ENCODE measurements around the gene ZFP92. TPM values are rescaled to one million over a fixed set of nuclear protein-coding genes. Genes with fewer than 3 reads are reported as not detected.

The ZFP92 gene
- total and polyA plus RNA-seq, 2 donors (not counting 3 experiments of a cell fraction or from before 2014, with no cell fraction given) = 0.36 to 1.2 TPM

DNA sequence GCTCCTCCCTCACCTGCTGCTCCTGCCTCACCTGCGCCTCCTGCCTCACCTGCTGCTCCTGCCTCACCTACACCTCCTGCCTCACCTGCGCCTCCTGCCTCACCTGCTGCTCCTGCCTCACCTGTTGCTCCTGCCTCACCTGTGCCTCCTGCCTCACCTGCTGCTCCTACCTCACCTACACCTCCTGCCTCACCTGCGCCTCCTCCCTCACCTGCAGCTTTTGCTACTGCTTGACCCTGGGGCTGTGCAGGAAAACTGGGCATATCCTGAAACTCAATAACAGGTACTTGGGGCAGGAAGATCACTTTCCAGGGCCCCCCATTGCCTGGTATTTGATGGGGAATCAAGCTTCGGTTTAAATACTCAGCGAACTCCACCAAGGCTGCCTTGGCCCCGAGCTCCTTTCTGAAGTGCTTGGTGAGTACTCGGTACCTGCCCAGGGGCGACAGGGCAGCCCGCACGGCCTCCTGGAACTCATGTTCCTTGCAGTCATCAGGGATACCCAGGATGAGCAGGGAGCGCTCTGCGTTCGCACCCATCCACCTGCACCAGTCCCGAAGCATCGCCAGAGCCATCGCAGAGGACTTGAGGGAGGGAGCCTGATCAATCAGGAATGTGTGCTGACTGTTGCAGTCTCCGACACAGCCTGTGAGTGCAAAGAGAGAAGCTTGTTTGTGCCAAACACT lies 12.9 kb upstream of the ZFP92 start:
- H3K4me2 ChIP-seq (ENCODE audit: insufficient read depth, low read length) = no peak overlapping the region
- H3K27ac ChIP-seq (ENCODE audit: insufficient read depth, low read depth, low read length) = no peak overlapping the region
- TF ChIP-seq JUN (IDR thresholded peaks at IDR 0.05; ENCODE audit: borderline replicate concordance, insufficient read depth, insufficient read length, low read depth) = no peak
- TF ChIP-seq, protein P1, sequence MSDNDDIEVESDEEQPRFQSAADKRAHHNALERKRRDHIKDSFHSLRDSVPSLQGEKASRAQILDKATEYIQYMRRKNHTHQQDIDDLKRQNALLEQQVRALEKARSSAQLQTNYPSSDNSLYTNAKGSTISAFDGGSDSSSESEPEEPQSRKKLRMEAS (IDR thresholded peaks at IDR 0.05; ENCODE audit: insufficient read depth, insufficient read length) = no peak
- TF ChIP-seq MYC (IDR thresholded peaks at IDR 0.05; ENCODE audit: low read depth, low read length) = no peak
- TF ChIP-seq, protein P2, sequence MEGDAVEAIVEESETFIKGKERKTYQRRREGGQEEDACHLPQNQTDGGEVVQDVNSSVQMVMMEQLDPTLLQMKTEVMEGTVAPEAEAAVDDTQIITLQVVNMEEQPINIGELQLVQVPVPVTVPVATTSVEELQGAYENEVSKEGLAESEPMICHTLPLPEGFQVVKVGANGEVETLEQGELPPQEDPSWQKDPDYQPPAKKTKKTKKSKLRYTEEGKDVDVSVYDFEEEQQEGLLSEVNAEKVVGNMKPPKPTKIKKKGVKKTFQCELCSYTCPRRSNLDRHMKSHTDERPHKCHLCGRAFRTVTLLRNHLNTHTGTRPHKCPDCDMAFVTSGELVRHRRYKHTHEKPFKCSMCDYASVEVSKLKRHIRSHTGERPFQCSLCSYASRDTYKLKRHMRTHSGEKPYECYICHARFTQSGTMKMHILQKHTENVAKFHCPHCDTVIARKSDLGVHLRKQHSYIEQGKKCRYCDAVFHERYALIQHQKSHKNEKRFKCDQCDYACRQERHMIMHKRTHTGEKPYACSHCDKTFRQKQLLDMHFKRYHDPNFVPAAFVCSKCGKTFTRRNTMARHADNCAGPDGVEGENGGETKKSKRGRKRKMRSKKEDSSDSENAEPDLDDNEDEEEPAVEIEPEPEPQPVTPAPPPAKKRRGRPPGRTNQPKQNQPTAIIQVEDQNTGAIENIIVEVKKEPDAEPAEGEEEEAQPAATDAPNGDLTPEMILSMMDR (IDR thresholded peaks at IDR 0.05; ENCODE audit: extremely low read depth in 1 of 2, insufficient read depth in 1 of 2, low read depth in 1 of 2, low read length in 2 of 2) = no peak
- no peak for TF ChIP-seq POLR2A (IDR thresholded peaks at IDR 0.05; ENCODE audit: low read depth, low read length)
- no peak for TF ChIP-seq FOS (IDR thresholded peaks at IDR 0.05; ENCODE audit: borderline replicate concordance, insufficient read depth, low read length)
- TF ChIP-seq EZH2 (IDR thresholded peaks at IDR 0.05; ENCODE audit: borderline replicate concordance, low read depth, low read length, severe bottlenecking) = no peak
- TF ChIP-seq GATA2 (IDR thresholded peaks at IDR 0.05; ENCODE audit: insufficient read depth, insufficient read length, low read depth, low read length) = no peak
- no peak for TF ChIP-seq POLR2AphosphoS5 (IDR thresholded peaks at IDR 0.05; ENCODE audit: insufficient read depth, low read depth, low read length)
- no peak overlapping the region for H3K9ac ChIP-seq (replicated peaks; ENCODE audit: extremely low read depth, insufficient read depth, low read length)
- BruUV-seq (replicated peaks) = no TSS peak
- H3K4me1 ChIP-seq (ENCODE audit: control insufficient read depth, extremely low read depth, insufficient read depth, low read length) = no peaks in the 10 kb centered on the region
- no peak overlapping the region for H3K4me3 ChIP-seq (replicated peaks in 1 of 3; ENCODE audit: insufficient read depth in 1 of 3, low read depth in 1 of 3, low read length in 3 of 3)
- no peaks in the 10 kb centered on the region for H3K79me2 ChIP-seq (ENCODE audit: control insufficient read depth, insufficient read depth, low read length)
- FAIRE-seq = no peak
- no peaks in the 10 kb centered on the region for H3K9me3 ChIP-seq (replicated peaks; ENCODE audit: control insufficient read depth, insufficient read depth, low read length)
- dilution Hi-C loops (cut with MboI; ENCODE audit: extremely low pct_ligation_motif_present, low sequenced_read_pairs) = no loop called here
- no peak overlapping the region for H2AFZ ChIP-seq (ENCODE audit: low read depth, low read length)
- H3K27me3 ChIP-seq (ENCODE audit: control insufficient read depth in 2 of 2, insufficient read depth in 2 of 2, low read length in 2 of 2) = no peaks in the 10 kb centered on the region
- H4K20me1 ChIP-seq (replicated peaks; ENCODE audit: control insufficient read depth, extremely low read depth, insufficient read depth, low read length) = no peaks in the 10 kb centered on the region
- H3K36me3 ChIP-seq (ENCODE audit: control insufficient read depth in 2 of 2, extremely low read depth in 1 of 2, insufficient read depth in 2 of 2, low read length in 2 of 2) = no peaks in the 10 kb centered on the region
- no peak for DNase-seq (ENCODE audit: low read depth, low spot score)
- CTCF ChIA-PET = interaction anchor here (1.4 kb wide), 1 partner anchor 40 kb away, joined by 3 read pairs; no protein-coding TSS in a partner anchor
- H3K9me1 ChIP-seq (replicated peaks; ENCODE audit: control insufficient read depth, extremely low read depth, insufficient read depth, low read length) = no peaks in the 10 kb centered on the region
- intact Hi-C loops (cut with micrococcal nuclease) = no loop called here
- POLR2A ChIA-PET = no interaction called here

Measured in endothelial cell of umbilical vein (primary cell).